ENCODE measurements around the gene ODR4.
"Not testable (repeated sequence)": the region's sequence is repeated elsewhere in the genome, so short reads cannot be mapped to it uniquely, and the experiment has no call there.

Gene ODR4

DNA sequence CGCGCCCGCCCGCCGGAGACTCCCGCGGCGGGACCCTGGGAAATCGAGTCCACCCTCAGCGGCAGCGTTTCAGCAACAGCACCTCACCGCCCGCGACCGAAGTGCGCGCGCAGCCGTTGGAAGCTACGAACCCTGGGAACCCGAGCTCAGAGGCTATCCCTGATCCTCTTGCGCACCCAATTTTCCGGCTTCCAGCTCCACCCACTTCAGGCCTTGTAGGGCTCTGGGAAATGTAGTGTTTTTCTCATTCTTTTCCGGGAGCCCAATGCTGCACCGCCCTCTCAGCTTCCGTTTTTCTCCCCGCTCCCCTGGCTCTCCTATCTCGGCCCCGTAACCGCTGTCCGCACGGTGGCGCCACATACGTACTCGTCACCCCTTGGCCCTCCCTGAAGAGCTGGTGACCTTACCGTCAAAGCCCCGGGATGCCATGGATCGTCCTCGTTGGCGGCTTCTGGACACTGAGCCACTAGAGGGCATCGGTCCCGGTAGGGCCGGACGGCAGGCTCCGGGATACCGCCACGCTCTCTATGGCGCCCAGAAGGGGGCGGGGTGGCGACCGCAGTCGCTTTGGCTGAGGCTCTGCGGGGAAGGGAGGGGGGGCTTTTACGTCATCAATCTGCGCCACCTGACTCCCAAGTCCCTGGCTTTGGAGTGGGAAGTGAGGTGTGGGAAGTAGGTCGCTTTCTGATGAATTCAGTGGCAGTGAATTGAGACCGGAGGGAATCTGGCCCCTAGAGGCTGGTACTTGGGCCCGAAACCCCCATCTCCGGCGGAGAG lies at the start of gene ODR4, which contains the start of gene TPR:
ODR4 (plus strand) TSS at position 687 of the 777 bp plus-strand sequence. CDS start 3,948 bp downstream, outside the sequence.
TPR (minus strand) TSS at position 102 of the 777 bp plus-strand sequence. CDS start 225 bp downstream, outside the sequence.
- DNase-seq: peak; percentile 96

DNA sequence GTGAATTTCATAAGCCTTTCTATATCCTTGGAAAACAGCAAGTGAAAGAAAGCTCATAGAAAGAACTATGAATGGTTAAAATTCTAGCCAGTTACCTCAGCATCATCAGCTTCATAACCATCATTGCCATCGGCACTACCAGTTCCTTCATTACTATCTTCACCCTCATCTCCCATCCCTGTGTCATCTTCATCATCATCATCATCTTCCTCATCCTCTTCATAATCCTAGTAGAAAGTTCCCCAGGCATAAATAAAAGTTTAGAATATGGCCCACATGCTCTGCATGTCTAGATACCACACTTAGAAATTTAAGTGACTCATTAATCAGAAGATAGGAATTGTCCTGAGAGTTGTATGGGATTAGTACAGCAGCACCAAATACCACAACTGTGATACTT lies 49.6 kb upstream of the ODR4 start:
- DNase-seq: no peak

DNA sequence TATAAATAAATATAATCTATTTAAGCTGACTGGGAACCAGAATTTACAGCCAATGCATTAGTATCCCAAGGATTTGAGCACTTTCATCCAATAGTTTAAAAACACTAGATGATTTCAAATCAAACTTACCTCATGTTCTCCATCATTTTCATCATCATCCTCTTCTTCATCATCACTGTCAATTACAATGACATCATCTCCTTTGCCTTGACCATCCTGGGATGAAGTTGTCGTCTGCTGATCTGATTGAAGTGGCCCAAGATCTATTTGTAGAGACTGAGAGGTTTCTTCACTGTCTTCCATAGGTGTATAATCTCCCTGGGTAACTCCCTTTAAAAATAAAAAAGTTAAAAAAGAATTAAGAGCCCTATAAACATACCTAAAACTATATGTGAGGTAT lies 48.3 kb upstream of the ODR4 start:
- DNase-seq: no peak

DNA sequence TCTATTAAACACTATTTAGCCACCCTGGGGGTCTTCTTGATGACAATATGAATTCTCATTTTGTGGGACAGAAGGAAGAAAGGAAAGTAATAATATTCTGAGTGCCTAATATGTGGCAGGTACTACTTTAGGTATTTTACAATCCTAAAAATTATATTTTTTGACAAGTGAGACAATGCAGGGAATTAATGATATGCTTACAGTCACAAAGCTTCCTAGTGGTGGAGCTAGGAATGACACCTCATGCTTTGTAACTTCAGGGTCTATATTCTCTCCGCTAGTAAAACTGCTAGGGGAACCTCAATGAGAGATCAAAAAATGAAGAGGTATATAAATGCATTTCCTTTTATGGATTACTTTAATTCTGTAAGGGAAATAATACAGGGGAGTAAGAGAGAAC lies 44.9 kb upstream of the ODR4 start:
- no peak for DNase-seq

DNA sequence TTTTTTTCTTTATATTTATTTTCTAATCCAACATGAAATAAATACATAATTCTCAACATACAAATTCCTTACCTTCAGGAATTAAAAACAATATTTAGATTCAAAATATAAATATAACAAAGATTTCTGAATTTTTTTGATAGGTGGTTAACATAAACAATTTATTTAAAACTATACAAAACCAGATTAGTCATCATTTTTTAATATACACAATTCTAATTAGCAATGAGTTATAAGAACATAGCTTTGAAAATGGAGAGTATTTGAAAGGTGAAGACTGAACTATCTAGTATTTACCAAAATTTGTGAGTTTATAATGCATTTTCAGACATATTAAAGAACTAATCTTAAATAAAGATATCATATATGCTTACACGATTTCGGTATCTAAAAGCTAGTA lies 38.1 kb upstream of the ODR4 start:
- DNase-seq: no peak

DNA sequence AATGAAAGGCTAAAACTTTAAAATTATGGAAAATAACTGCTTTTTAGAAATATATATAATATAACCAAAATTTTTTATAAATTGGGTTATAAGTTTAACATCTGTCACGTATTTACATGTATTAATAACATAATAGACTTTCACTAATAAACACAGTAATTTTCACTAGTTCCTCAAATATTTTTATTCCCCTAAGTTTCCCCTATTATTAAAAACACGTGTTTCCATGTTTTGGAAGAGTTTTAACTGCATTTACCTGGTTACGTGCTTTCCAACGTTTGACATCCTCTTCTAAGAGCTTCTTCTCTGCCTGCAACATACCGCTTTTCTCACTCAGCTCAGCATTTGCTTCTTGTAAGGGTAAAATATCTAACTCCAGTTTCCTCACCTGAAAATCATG lies 34.9 kb upstream of the ODR4 start:
- DNase-seq: no peak

DNA sequence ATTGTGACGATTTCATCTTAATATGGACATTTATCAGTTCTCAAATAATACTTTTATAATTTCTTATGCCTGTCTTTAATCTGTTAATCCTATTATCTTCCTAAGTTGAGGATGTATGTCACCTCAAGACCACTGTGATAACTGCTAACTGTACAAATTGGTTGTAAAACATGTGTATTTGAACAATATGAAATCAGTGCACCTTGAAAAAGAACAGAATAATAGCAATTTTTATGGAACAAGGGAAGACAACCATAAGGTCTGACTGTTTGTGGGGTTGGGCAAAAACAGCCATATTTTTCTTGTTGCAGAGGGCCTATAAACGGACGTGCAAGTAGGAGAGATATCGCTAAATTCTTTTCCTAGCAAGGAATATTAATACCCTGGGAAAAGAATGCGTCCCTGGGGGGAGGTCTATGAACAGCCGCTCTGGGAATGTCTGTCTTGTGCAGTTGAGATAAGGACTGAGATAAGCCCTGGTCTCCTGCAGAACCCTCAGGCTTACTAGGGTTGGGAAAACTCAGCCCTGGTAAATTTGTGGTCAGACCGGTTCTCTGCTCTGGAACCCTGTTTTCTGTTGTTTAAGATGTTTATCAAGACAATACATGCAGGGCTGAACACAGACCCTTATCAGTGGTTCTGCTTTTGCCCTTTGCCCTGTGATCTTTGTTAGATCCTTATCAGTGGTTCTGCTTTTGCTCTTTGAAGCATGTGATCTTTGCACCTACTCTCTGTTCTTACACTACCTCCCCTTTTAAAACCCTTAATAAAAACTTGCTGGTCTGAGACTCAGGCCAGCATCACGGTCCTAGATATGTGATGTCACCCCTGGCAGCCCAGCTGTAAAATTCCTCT lies 27.6 kb upstream of the ODR4 start:
- DNase-seq: not testable (repeated sequence)

DNA sequence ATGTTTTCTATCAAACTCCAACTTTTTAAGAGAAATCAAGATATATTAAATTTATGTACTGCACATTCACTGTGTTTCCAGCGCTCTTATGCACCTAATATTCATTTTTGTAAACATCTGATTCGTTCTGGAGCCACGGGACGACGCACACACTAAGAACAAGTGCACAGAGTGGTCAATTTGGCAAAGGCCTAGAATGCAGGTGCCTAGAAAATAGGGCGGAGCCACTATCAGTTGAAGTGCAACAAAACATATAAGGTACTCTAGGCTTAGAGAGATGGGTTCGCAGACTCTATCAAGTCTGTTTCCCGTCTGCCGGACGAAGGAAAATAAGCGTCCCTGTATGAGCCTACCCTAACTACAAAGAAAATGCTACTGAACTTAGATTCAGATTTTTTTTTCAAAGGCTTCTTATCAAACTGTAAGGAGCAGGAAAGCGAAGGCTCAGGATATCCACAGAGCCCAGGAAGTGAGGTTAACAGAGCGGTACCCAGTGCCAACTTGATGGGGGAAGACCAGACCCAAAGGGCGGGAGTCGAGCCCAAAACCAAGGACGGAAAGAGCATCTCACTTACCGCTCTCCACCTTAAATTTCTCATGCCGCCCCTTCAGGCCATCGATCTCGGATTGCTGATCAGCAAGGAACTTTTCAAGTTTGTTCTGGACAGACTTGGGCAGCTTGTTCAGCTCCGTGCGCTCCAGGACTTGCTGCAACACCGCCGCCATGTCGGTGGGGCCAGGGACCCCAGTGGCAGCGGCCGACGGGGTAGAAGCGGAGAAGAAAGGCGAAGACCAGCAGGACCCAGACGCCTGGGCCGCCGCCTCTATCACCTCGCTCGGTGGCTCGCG lies 1.1 kb upstream of the ODR4 start:
- peak; percentile 17 for DNase-seq

DNA sequence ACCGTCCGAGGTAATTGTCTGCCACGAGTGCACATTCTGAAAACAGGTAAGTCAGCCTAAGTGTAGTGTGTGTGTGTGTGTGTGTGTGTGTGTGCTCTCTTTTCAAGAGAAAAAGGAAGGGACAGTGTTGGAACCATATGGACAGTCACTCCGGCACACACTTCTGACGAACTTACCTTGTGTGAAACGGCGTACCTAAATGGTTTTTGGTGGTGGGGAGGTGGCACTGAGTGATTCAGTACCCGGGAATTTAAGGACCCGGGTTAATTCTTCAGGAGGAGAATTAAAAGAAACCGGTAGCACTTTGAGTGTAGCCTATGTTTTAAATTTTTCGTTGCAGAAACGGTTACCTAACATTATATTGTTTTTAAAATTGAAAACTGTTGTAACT lies 286 bp downstream of the ODR4 start:
- DNase-seq: no peak

DNA sequence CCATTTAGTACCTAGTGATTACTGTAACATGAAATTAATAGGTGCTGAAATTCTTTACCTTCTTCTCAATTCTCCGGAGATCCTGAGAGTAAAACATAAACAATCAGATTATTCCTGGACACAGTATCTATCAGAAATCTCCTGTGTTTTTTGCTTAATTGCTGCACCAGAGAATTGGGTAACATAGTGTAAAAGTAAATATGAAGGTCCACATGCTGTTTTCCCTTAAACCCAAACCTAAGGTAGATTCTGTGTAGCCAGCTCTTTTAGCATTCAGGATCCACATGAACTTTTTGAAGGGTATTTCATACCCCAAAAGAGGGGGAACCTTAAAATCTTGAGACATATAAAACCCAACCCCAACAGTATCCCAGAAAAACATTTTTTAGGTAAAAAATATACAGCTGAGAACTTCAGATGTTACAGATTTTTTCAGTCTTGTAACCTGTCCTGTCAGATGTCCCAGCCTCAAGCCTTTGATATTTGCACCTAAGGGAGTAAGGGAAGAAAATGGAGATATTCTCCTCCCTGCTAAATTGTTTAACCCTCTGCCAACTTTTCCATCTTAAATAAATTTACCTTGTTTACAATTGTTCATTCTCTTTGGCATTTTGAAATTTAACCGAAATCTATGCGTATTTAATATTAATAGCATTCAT lies 11.2 kb downstream of the ODR4 start:
- no peak for DNase-seq

DNA sequence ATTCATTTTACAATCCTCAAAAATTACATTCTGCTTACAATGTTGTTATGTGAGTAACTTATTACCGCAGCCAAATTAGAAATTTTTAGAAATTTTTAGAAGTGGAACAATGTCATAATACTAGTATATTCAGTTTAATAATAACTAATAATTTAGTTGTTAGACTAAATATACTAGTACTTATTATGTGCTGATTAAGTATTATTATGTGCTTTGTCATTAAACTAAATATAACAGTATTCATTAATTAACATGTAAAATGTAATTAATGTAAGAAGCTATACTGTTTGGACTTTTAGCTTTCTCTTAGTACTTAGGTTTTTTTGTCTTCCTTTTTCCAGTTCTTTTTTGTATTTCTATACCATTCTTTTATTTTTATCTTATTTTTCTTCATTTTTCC lies 15.3 kb downstream of the ODR4 start:
- no peak for DNase-seq

DNA sequence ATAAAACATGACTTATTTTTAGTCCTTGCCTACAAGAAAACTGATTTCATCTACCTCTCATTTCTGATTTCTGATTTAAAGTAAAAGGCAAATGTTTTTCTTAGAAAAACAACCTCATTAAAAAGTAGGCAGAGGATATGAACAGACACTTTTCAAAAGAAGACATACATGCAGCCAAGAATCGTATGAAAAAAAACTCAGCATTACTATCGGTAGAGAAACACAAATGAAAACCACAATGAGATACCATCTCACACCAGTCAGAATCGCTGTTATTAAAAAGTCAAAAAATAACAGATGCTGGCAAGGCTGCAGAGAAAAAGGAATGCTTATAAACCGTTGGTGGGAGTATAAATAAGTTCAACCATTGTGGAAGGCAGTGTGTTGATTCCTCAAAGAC lies 16.2 kb downstream of the ODR4 start:
- DNase-seq: no peak

DNA sequence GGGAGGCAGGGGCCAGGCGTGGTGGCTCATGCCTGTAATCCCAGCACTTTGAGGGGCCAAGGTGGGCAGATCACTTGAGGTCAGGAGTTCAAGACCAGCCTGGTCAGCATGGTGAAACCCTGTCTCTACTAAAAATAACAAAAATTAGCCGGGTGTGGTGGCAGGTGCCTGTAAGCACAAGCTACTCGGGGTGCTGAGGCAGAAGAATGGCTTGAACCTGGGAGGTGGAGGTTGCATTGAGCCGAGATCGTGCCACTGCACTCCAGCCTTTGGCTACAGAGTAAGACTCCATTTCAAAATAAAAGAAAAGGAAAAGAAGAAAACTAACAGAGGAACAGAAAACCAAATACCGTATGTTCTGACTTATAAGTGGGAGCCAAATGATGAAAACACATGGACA lies 17.1 kb downstream of the ODR4 start:
- DNase-seq: not testable (repeated sequence)

DNA sequence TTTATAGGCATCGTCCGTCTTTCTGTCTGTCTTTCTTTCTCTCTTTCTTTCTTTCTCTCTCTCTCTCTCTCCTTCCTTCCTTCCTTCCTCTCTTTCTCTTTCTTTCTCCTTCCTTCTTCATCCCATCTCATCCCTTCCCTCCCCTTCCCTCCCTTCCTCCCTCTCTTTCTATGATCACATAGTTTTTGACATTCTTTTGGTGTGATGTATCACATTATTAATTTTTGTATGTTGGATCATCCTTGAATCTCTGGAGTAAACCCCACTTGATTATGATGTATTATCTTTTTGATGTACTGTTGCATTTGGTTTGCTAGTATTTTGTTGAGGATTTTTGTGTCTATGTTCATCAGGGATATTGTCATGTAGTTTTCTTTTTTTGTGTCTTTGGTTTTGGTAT lies 25.8 kb downstream of the ODR4 start:
- DNase-seq: not testable (repeated sequence)

DNA sequence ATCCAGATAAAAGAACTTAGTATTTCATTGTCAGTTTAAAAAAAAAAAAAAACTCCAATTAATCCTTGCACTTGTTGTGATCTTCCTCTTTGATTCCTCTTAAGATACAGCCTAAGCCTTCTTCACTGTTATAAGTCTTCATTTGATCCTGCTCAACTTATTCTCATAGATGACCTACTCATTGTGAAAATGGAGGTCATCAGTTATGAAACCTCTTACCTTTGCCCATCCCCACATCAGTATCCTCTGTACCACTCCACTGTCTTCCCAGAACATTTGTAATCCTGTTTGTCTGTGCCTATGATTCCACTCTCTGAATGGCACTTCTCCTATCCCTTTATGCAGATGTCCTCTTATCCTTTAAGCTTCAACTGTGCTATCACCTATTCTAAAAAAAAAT lies 28.0 kb downstream of the ODR4 start:
- DNase-seq: no peak

DNA sequence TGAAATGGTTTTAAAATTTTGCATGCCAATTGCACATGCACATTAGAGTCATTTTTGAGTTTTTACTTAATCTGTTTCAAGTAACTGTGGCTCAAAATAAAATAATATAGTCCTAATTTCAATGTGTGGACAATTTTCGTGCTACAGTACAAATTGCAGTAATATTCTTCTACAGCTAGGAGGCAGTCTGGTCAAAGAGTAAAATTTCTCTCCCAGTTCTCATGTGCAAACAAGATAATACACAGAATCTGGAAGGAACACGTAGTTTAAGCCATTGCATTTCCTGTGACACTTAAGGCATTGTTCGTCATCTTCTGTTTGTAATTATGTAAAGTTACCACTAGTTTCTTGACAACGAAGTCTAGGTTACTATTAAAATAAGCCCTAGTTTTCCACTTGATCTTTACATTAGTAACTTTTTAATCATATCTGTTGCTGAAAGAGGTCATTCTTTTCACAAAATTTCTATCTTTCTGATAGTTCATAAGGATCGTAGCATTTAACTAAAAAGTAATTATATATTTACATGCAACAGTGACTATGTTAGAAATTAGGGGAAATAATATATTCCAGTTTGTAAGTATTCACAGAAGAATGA lies 28.9 kb downstream of the ODR4 start:
- no peak for DNase-seq

DNA sequence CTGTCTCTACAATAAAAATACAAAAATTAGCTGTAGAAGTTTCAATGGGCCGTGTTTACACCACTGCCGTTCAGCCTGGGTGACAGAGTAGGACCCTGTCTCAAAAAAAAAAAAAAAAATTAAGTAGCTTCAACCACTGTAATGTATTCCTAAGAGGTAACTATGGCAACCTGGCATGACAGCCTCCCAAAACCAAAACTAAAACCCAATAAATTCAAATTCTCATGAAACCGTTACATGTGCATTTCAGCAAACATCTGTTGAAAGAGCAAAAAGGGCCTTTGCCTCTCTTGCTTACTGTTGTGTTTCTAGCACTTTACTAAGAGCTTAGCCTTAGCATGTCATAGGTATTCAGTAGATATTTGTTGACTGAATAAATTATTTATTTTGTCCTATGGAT lies 33.5 kb downstream of the ODR4 start:
- DNase-seq: no peak

DNA sequence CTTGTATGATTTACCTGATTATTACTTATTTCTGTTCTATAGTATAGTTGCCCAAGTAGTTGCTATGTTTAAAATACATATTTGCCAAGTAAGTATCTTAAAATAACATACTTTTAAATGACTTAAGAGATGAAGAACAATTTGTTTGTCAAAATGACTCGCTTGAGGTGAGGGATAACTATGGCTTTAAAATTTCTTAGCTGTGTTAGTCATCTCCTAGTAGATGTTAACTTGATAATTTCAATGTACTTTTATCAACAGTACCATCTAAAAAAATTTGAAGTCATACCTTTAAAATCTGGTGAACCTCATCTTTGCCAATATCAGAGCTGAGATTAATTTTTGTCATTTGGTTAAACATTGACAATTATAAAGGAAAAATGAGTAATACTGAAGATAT lies 37.7 kb downstream of the ODR4 start:
- DNase-seq: no peak

DNA sequence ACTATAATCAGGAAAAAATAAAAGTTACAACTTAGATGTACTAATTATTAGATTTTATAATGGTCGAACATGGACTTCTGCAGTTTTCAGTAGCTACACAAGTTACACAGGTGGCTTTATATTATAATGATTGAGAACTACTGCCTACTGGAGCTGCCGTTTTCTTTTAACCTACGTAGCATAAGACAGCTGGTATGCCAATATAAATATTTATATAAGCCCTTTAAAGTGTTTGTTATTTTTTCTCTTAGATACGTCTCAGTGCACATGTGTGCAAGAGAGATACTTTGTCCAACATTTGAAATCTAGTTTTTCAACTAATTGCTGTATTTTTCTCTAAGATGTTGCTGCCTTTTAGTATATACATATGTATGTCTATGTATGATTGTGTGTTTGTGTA lies 42.9 kb downstream of the ODR4 start:
- DNase-seq: no peak

DNA sequence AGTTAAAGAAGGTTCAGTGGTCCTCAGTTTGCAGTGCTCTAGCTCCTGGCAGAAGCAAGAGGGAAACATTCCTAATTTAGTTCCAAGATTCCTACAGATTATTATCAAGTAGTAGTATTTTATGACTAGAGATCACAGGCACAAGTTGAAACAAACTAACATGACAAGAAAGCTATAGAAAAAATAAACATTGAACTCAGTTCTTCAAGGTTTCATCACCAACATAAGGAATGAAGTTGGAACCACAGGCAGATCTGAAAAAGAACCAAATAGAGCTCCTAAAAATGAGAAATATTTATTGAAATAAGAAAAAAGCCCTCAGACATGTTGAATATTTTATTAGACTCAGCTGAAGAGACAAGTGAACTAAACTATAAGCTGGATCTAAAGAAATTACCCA lies 44.7 kb downstream of the ODR4 start:
- DNase-seq: no peak

DNA sequence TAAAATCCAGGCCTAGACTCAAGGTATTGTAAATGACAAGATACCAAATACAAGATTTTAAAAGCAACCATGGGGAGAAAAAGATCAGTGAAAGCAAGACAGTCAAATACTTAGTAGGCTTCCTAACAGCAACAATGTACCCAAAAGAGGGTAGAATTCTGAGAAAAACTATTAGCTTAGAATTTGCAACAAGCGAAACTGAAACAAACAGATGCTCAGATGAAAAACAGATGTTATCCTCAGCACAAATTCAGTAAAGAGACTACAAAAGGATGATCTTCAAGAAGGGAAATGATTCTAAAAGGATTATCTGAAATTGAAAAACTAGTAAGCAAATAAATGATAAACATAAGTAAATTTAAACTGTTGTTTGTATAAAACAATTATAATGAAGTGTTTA lies 45.3 kb downstream of the ODR4 start:
- no peak for DNase-seq

DNA sequence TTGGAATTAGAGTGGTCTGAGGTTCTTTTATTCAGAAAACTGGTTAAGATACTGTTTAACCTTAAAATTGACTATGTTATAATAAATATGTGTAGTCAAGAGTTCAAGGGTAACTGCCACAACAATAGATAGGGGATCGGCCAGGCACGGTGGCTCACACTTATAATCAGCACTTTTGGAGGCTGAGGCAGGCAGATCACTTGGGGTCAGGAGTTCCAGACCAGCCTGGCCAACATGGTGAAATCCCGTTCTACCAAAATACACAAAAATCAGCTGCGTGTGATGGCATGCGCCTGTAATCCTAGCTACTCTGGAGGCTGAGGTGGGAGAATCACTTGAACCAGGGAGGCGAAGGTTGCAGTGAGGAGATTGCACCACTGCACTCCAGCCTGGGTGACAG lies 45.8 kb downstream of the ODR4 start:
- no peak for DNase-seq

Measured in activated CD4-positive, alpha-beta T cell treated with anti-CD3 and anti-CD28 coated beads, Interleukin-2, amount 50 U/mL, for 1 hour (primary cell).